HK-2 (cell line): ENCODE measurements around the gene ADGRF1.

ENCODE experiments used
- DNase-seq: peaks from one replicate; pipeline ENCODE4 v3.0.0-alpha.2; 2018; ENCODE audit not compliant: unreplicated experiment

ADGRF1 gene

DNA sequence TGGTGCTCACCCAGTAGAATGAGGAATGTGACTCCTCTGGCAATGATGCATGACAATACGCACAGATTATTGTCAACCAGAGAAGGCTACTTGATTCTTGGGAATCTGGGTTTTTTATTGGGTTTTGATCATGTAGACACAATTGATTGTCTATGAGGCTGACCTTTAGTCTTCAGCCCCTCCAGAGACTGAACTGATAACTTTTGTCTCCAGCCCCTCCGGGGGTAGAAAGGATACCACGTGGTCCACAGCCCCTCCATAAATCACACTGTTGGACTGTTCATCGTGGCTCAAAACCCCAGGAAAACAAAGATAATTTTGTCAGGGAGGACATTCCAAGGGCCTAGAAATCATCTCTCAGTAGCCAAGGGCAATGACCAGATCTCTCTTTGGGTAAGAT lies 62.9 kb downstream of the ADGRF1 start:
- no peak for DNase-seq

DNA sequence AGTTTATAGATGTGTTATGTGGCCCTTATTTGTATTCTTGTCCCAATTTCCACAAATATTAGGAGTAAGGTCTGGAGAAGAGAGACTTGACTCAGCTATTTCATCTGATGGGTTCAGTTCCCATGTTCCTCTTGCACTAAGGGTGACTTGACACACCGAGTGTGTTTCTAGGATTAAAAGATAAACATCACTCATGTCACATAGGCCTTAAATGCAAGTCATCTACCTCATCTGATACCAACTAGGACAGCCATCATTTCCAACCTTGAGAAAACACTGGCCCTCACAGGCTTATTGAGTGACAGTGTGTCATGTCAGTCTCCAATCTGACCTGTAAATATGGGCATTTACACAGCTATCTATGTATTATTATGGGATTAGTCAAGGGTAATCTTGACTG lies 67.3 kb downstream of the ADGRF1 start:
- no peak for DNase-seq

DNA sequence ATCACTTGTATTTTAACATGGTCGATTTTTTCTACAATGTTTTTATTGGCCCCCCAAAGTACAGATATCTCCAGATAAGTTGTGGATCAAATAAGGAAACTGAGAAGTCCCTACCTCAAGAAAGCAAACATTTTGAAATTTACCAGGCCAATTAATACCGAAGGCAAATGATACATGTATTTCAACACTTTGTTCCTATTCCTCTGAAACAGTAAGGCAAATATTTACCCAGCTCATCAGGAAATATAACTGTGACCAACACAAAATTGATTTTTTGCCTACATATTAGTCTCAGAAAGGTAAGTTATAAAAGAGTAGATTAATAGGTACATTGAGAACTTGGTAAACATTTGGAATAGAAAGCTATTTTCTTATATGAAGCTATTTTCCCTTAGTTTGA lies 69.1 kb downstream of the ADGRF1 start:
- no peak for DNase-seq

DNA sequence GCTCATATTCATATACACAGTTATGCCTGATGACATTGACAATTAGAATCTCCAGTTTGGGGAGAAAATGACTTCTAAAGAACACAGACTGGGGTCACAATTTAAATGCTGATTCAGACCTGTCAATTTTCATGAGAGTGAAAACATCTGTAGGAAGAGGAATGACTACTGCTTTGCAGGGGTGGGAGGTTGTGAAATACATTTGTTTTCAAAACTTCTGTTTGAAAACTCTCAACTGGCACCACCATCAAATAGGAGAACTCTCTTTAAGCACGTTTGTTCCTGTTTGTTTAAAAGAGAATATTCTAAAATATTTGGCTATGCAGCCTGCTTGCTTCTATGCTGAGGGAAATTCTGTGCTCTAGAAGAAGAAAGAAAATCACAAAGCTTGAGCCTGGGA lies 69.6 kb downstream of the ADGRF1 start:
- no peak for DNase-seq

DNA sequence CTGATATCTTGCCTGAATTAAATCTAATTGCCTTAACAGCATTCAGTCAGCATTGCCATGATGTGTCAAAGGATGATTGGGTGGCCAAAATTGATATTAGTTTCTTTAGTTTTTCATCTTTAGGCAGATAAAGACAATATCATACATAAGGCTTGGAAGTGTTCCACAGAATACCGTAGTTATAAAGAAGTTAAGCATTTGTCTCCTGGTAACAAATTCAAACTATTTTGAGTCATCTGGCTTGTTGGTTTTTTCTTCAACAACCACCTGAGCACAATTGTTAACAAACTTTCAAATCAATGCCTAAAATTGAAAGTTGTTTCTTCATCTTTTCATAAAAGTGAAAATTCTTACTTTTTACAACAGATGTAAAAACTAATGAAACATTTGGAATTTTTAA lies 72.9 kb downstream of the ADGRF1 start:
- DNase-seq: no peak

DNA sequence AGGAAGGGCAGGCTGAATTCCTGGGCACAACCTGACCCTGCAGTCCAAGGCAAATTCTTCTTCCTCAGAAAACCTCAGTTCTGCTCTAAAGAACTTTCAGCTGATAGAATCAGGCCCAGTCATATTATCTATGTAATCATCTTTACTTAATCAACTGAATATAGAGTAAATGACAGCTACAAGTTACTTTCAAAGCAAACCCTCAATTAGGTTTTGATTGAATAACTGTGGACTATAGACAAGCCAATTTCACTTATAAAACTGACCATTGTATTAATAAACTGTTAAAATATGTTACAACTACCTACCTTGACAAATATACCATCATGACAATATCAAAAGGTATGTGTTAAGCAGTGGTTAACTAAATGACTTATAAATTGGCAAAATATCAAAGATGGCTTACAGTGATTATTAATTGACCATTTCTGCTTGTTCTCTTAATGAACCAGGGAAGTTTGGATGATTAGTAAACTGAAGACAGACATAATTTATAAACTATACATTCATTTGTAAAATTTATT lies 74.2 kb downstream of the ADGRF1 start:
- DNase-seq: no peak

DNA sequence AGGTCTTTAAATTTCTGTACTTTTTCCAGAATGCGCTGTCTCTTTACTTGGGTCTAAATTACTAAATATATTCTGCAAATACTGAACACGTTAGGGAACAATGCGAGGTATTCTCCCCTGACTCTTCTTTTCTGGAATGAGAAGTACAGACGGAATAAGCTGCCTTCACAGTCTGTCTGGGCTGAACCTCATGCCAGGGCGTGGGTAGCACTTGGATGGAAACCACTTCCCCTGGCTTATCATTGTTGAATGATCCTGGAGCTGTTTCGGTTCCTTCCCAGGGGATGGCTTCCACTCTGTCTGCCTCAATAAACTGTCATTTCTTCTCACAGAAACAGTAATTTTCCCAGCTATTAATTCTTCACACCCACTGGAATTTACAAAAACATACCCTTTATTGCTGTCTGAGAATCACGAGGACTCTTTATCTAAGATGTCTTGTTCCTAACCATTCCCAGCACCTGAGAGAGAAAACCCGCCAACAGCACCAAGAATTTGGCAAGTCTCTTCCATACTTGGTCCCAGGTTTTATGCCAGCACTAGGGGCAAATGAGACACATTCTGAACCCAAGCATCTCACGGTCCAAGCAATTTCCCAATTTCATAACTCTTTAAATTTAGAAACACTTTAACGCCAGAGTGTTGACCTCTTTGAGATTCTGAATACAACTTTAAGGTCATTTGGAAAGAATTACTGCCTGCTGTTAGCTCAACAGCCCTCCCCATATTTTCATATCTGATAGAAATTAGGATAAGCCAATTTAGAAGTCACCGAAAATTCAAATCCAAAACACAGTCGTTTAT lies 77.2 kb downstream of the ADGRF1 start:
- DNase-seq: no peak

DNA sequence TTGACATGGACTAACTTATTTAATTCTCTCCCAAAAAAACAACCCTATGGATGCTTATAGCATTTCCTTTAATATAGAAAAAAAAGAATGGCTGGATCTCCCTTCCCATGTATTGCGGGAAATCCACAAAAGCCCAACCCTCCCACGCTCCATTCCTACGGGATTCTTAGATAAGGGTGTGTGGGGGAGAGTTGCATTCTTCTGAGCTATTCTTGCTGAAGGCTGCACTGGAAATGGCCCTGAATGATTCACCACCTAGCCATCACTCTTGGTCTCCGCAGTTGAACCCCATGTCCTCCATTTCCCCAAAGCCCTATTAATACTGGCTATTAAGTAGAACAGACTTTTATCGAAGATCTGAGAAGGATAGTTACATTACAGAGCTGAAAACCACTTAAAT lies 78.5 kb downstream of the ADGRF1 start:
- DNase-seq: no peak

DNA sequence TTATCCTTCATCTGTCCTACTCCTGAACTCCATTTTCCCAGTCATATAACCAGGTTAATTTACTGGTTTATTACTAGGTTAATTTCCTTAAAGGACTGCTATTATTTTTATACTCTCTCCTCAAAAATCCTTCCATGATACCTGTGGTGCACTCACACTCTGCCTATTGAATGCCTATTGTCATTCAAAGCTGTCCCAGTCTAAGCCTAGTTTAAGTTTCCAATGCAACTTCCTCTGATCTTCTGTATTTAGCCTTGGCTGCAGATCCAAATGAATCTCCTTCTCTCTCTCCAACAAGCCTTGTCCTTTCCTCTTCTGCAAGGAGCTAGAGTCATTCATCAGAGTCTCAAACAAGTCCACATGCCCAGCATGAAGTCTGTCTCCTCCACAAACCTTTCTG lies 79.1 kb downstream of the ADGRF1 start:
- DNase-seq: no peak

DNA sequence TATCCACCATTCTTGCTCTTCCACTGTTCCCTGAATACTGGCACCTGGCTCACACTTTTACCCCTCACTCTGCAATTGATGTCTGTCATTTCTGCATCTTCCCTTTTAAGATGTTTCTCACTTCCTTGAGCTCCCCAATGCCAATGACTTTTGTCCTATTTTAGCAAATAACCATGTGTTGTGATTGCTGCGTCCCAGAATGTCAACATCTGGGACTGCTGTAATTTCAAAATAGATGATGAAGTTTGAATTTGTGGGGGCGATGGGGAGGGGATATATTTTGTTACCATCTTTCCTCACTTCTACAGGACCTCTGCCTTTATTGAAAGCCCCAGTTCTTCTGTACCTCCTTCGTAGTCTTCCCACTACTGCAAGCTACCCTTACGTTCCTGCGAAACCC lies 80.4 kb downstream of the ADGRF1 start:
- DNase-seq: no peak

DNA sequence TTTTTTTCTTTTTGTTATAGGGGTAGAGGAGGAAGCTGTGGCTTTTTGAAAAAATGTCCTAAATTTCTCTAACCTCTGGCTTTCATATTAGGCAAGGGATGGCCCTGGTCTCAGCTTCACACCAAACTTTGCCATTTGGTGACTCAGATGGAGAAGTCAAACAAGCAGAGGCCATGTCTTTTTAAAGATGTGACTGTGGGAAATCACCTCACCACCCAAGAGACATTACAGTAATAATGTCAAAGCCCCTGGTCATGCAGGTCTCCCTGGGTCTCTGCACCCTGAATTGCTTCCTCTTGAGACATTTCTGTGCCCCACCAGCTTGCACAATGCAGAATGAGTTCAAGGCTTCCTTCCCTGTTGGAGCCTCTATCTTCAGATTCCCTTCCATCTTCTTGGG lies 80.9 kb downstream of the ADGRF1 start:
- no peak for DNase-seq

DNA sequence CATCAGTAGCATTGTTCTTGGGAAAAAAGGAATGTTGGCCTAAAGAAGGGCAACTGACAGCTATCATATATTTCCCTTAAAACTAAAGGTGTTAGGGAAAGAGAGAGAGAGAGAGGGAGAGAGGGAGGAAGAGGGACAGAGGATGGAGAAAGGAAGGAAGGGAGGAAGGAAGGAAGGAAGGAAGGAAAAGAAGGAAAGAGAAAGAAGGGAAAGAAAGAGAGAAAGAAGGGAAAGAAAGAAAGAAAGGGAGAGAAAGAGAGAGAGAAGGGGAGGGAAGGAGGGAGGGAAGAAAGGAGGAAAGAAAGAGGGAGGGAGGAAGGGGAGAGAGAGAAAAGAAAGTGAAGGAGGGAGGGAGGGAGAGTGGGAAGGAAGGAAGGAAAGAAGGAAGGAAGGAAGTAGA lies 82.7 kb downstream of the ADGRF1 start:
- DNase-seq: no peak

DNA sequence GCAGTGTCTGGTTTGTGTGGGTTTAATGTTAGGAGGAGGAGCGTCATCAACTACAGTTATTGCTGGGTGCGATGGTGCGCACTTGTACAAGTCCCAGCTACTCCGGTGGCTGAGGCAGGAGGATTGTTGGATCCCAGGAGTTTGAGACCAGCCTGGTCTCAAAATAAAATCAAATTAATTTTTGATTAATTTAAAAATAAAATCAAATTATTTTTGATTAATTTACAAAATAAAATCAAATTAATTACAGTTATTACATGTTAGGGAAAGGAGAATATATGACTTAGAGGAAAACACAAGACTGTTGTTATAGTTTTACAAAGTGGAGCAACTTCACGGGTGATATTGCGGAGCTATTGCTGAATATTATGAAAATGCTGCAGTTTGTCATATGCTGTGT lies 85.7 kb downstream of the ADGRF1 start:
- DNase-seq: no peak

DNA sequence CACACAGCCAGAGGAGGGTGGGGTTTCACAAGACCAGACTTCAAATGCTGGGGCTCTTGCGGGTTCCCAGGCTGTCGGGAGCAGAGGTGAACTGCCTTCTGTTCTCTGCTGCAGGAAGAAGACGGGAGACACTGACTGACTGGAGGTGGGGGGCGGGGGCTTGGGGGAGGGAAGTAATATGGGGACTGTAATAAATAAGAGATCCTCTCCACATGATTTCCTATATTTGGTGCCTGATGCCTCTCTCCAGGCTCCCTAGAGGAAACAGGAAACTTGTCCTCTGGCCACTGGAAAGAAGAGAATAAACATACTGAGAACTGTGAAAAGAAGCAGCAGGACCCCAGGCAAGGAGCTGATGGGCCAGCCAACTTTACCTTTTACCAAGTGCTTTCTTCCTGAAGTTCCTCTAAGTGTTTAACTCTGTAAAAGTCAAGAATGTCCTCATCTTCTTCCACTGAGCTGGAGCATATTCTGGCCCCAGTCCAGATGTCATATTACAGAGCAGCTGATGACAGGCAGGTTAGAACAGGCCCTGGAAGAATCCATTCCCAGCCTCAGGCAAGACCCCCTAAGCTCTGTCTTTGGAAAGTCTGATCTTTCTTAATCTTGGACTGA lies 87.2 kb downstream of the ADGRF1 start:
- no peak for DNase-seq

DNA sequence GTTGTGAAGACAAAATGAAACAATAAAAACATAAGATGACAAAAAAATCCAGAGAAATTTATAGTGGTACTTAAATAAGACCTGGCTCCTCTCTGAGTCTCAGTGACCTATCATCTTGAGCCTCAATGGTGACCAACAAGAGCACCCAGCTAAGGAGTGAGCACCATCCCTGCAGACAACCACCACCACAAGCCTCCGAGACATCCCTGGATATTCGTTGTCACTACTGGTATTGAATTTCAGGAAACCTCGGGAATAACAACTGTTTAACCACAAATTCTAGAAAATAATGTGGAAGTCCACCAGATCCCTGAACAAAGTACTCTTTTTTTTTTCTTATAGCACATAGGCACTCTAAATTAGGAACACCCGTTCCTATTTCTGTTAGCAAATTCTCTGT lies 88.2 kb downstream of the ADGRF1 start:
- no peak for DNase-seq

DNA sequence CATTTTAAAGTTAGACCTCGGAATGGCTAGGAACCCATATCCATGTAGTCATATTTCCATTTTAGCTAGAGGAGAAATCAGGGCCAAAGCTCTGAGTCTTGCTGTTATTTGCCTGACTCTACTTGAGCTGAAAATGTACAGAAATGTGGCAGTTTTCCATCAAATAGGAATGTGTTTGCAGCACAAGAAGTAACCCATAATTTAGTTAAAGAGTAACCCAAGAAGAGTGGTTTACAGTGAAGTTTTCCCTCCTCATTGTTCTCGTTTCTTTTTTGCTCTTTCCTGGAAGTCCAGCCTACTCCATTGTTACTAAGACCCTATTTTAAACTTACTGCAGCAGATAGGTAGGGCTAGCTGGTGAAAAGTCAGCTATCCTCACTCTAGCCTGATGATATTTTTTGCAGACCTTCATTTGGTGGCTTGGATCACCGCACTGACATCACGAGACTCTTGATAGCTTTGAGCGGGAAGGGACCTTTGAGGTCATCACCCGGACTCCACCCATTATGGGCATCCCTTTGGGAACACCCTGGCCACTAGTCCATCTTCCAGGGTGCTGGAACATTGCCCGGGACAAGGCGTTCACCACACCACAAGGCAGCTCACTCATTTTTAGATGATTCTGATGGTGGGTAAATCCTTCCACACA lies 92.4 kb downstream of the ADGRF1 start:
- no peak for DNase-seq

DNA sequence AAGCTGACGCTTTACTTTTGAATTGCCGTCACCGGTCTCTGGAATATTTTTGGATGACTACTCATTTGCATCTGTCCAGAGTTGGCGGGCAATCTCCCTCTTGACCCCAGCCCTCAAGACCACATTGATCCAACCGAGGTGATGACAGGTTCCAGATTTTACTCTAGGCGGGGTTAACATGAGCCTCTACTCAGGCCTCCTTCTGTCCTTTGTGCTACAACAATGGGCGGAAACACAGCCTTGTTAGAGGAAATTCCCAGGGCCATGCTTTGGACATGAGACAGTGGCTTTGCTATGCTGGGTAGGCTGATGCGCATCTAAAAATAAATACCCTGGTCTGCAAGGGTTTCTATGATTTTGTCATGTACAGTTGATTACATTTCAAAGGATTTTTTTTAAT lies 93.4 kb downstream of the ADGRF1 start:
- no peak for DNase-seq
